ENCODE measurements around the gene TRAF3IP1. TPM values are rescaled to one million over a fixed set of nuclear protein-coding genes. Genes with fewer than 3 reads are reported as not detected.

Gene TRAF3IP1, protein sequence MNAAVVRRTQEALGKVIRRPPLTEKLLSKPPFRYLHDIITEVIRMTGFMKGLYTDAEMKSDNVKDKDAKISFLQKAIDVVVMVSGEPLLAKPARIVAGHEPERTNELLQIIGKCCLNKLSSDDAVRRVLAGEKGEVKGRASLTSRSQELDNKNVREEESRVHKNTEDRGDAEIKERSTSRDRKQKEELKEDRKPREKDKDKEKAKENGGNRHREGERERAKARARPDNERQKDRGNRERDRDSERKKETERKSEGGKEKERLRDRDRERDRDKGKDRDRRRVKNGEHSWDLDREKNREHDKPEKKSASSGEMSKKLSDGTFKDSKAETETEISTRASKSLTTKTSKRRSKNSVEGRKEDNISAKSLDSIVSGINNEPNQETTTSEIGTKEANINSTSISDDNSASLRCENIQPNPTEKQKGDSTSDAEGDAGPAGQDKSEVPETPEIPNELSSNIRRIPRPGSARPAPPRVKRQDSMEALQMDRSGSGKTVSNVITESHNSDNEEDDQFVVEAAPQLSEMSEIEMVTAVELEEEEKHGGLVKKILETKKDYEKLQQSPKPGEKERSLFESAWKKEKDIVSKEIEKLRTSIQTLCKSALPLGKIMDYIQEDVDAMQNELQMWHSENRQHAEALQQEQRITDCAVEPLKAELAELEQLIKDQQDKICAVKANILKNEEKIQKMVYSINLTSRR
- total RNA-seq (2014; rRNA removed) (8.2 and 12.0 TPM in 2 replicates), Bru-seq, nascent RNA (percentile 75 among the genes with signal in this experiment), BruChase-seq, experiment 1, labeled RNA remaining after a 6-hour chase (percentile 71 among the genes with signal in this experiment), BruChase-seq, experiment 2, labeled RNA remaining after a 2-hour chase (percentile 81 among the genes with signal in this experiment)
- long read RNA-seq, partial matches to known transcripts, result 7 of 60 reads
- long read RNA-seq, other reads (novel, unspliced or antisense), result 51 of 60 reads

DNA sequence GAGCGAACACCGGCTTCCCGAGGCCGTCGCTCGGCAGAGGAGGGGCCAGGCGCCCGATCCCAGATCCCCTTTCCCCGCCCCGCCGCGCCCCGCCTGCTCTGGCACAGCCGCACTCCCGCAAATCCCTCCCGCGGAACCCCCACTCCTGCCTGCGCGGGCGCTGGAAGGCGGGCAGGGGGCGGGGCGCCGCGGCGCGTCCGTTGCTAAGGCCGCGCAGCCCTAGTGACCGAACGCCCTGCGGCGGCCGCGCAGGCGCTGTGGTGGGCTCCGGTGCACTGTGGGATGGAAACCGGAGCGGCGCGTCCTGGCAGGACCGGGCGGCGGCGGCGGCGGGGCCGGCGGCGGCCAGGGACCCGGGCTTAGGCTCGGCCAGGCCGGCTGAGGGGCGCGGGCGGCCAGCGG lies at the start of gene TRAF3IP1:
Gene TRAF3IP1 (plus strand): TSS at position 273 of the 402 bp plus-strand sequence. CDS start 145 bp downstream, outside the sequence.
- Histone ChIP-seq H4K20me1 (ENCODE audit: low read length) (no peaks in the 10 kb centered on the region; the same call in 1 of the 2 replicates), H3K9me2 (replicated peaks; ENCODE audit: low read length) (no peaks in the 10 kb centered on the region), H2AFZ (ENCODE audit: low read length) (peak within 1 kb of the TSS; percentile 94), H3K27me3 (ENCODE audit: low read length) (no peaks in the 10 kb centered on the region), H3K36me3 (ENCODE audit: low read depth, low read length) (no peaks in the 10 kb centered on the region), H3F3A (ENCODE audit: low read length, unreplicated experiment) (no peaks in the 10 kb centered on the region), H3K9me3 (ENCODE audit: low read length) (no peaks in the 10 kb centered on the region), H3K9ac (ENCODE audit: low read length) (peak within 1 kb of the TSS; percentile 63), H3K4me3 (ENCODE audit: low read length) (peak within 1 kb of the TSS; percentile 78), H3K4me1 (ENCODE audit: insufficient read depth, low read length) (0 out of 2 replicates have a peak, but pooled peaks cover 7% of the 10 kb centered on the region), H3K4me2 (ENCODE audit: low read length) (peak within 1 kb of the TSS; percentile 94), H3K27ac (ENCODE audit: low read length) (0 out of 2 replicates have a peak within 1 kb of the TSS, but pooled peaks have one; percentile 20), H3K79me2 (ENCODE audit: low read length) (peaks cover 31% of the 10 kb centered on the region)
- BruUV-seq (replicated peaks), result no TSS peak
- CTCF ChIA-PET, result no interaction called here
- DNase-seq (peak; percentile 92), ATAC-seq (peak; percentile 96)
- TF ChIP-seq EZH2 (IDR thresholded peaks at IDR 0.05; ENCODE audit: low read length, unreplicated experiment), result no peak
- TF ChIP-seq, protein P1, sequence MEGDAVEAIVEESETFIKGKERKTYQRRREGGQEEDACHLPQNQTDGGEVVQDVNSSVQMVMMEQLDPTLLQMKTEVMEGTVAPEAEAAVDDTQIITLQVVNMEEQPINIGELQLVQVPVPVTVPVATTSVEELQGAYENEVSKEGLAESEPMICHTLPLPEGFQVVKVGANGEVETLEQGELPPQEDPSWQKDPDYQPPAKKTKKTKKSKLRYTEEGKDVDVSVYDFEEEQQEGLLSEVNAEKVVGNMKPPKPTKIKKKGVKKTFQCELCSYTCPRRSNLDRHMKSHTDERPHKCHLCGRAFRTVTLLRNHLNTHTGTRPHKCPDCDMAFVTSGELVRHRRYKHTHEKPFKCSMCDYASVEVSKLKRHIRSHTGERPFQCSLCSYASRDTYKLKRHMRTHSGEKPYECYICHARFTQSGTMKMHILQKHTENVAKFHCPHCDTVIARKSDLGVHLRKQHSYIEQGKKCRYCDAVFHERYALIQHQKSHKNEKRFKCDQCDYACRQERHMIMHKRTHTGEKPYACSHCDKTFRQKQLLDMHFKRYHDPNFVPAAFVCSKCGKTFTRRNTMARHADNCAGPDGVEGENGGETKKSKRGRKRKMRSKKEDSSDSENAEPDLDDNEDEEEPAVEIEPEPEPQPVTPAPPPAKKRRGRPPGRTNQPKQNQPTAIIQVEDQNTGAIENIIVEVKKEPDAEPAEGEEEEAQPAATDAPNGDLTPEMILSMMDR (conservative IDR thresholded peaks at IDR 0.05; ENCODE audit: low read depth, low read length), result no peak
- no peak for TF ChIP-seq EZH2phosphoT487 (IDR thresholded peaks at IDR 0.05; ENCODE audit: borderline replicate concordance, low read length)
- intact Hi-C loops (cut with micrococcal nuclease), result loop anchor here (1.0 to 5.0 kb wide), 3 partner anchors 30 to 63 kb away; no protein-coding TSS in a partner anchor
- POLR2A ChIA-PET (ENCODE audit: unreplicated experiment), result no interaction called here

DNA sequence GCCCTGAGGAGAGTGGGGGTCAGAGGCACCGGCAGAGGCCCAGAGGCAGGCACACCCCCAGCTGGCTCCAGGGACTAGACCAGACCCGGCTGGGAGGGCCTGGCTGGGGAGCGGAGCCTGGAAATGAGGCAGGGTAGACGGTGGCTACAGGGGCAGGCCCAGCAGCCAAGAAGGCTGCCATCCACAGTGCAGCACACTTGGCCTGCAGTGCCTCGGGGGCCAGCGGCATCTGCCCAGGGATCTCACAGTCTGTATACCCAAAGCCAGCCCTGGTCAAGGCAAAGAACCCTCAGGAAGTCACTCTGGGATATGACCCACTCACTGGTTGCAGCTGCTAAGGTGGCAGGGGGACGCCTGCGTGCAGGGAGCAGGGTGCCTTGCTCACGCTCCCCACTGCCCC lies 49.7 kb upstream of the TRAF3IP1 start:
- no peak overlapping the region for H3K27ac ChIP-seq (ENCODE audit: low read length)
- no peaks in the 10 kb centered on the region for H3K27me3 ChIP-seq (ENCODE audit: low read length)
- intact Hi-C loops (cut with micrococcal nuclease), result no loop called here
- no peaks in the 10 kb centered on the region for H3K9me3 ChIP-seq (ENCODE audit: low read length)
- H3K4me2 ChIP-seq (ENCODE audit: low read length), result no peak overlapping the region
- H3K4me1 ChIP-seq (ENCODE audit: insufficient read depth, low read length), result peaks cover 7% of the 10 kb centered on the region; the same call in 1 of the 2 replicates
- DNase-seq, result no peak
- H3K9ac ChIP-seq (ENCODE audit: low read length), result no peak overlapping the region
- TF ChIP-seq EZH2 (IDR thresholded peaks at IDR 0.05; ENCODE audit: low read length, unreplicated experiment) (no peak), EZH2phosphoT487 (IDR thresholded peaks at IDR 0.05; ENCODE audit: borderline replicate concordance, low read length) (no peak)
- TF ChIP-seq, protein P1 (conservative IDR thresholded peaks at IDR 0.05; ENCODE audit: low read depth, low read length), result no peak
- ChIA-PET CTCF (no interaction called here), POLR2A (ENCODE audit: unreplicated experiment) (interaction anchor here (0.6 kb wide), 1 partner anchor 18 kb away, joined by 4 read pairs; the partner anchor contains the start of gene PER2)
- no peaks in the 10 kb centered on the region for H3F3A ChIP-seq (ENCODE audit: low read length, unreplicated experiment)
- no peaks in the 10 kb centered on the region for H4K20me1 ChIP-seq (ENCODE audit: low read length)
- no peak overlapping the region for H2AFZ ChIP-seq (ENCODE audit: low read length)
- no TSS peak for BruUV-seq (replicated peaks)
- no peaks in the 10 kb centered on the region for H3K79me2 ChIP-seq (ENCODE audit: low read length)
- ATAC-seq, result no peak
- peaks cover 2% of the 10 kb centered on the region; the same call in 1 of the 2 replicates for H3K36me3 ChIP-seq (ENCODE audit: low read depth, low read length)
- no peak overlapping the region for H3K4me3 ChIP-seq (ENCODE audit: low read length)
- H3K9me2 ChIP-seq (replicated peaks; ENCODE audit: low read length), result no peaks in the 10 kb centered on the region
